GM18507 (cell line): ENCODE results near the gene CLGN.

Source experiments
- DNase-seq: peaks from one replicate; pipeline ENCODE4 v3.0.0; 2011; ENCODE audit warnings: low read depth; ENCODE audit not compliant: insufficient read length; ENCODE audit errors: extremely low spot score
- FAIRE-seq: peaks from 2 replicates; lab custom pipeline; 2011; peaks lifted over from hg19 to GRCh38; lab: Jason Lieb, UNC

The CLGN gene

DNA sequence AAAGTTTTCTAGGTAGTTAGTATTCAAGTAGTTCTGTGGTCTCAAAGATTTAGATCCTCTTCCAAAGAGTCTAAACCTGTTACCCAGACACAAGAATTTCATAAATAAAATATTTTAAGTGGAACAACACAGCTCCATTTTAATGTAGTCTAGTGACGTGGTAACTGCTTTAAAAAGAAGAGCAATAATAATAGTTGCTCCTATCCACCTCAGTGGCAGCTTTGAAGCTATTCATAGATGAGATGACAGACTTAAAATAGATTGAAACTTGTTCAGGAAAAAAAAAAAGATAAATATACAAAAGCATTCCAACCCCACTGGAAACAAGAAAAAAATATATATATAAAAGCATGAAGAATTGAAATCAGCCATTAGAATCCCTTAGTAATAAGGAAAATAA is 39.4 kb downstream of the CLGN start:
- no peak for FAIRE-seq
- DNase-seq, result no peak

DNA sequence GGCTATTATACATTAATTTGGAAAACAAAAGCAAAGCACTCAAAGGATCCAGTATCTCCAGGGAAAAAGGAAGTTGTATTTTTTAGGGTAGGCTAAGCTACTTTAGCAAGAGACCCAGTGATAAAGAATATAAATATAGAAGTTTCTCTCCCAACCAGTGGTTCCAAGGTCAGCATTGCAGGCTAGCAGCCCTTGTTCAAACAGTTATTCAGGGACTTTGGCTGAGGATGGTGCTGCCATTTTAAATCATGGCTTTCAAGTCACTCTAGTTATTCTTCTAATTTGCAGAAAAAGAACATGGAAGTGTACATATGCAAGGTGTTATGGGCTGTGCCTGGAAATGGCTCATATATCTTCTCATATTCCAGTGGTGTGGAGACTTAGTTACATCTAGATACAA is 44.7 kb downstream of the CLGN start:
- DNase-seq, result no peak
- no peak for FAIRE-seq

DNA sequence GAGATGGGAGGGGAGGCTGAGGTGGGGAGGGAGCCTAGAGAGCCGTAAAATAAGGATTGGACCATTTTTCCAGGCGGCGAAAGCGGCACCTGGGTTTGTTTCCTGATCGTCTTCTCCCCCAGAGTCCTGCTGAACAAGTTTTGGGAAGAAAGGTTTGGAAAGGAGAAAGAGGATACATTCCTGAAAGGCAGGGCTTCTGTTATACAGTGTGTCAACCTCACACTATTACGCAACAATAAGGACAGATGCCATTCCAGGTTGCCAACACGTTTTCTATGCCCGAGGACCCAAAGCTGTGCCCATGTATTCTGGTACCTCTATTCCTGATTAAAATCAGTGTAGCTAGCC is 53.3 kb downstream of the CLGN start:
- DNase-seq (no peak), FAIRE-seq (no peak)

DNA sequence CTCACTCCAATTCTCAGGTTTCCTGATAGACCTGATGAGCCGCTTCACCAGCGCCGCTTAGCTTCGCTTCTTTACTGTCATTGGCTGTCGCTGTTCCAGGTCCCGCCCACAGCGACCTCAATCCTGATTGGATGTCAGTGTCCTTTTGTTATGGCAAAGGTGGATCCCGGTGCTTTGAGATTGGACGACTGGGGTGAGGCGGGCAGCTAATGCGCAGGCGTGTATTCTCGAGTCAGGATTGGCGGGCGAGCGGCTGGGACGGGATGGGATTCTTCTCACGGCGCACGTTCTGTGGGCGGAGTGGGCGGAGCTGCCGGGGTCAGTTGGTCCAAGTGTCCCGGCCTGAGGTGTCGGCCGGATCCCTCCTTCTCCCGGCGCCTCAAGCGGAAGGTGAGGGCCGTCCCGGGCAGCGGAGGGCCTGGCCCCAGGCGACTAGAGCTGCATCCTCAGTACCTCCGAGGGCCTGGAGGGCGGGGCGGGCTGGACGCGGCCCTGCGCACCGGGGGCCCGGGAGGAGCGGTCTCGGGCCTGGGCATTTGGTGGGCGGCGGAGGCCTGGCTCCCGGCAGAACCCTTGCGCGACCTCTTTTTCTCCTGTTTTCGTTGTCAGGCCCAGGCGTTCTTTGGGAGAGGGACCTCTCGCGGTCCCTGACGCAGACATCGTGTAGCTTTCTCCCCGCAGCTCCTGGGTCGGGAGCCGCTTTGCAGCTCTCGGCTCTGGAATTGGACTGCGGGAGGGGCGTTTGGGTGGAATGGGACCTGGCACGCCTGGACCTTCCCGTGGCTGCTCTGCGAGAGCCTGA is 53.9 kb downstream of the CLGN start, which contains the start of gene SCOC:
TSS of gene SCOC (plus strand) at position 319 of the 802 bp plus-strand sequence. CDS start 5,525 bp downstream, outside the sequence.
- FAIRE-seq (peak; percentile 100), DNase-seq (peak; percentile 94)

DNA sequence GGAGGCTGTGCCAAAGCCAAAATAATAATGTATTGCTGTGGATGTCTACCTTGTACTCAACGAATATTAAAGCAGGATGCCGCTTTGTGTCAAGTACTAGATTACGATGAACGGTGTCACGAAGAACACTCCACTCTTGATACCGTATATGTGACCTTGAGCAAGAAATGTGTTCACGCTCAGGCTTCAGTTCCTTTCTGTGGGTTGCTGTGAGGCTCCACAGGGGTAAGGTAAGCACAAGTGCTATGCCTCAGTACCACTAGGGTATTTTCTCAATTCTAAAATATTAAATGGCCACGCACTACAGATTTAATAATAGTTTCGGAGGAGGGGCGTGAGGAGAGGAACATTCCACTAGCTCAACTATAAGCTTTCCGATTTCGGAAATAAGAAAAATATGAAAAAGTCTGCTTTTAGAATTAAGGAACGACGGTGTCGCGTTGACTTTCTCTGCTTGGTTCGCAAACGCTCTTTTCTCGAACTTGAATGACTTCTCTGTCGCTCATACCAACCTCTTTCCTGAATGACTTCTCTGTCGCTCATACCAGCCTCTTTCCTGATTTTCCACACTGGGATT is 54.6 kb downstream of the CLGN start:
- FAIRE-seq, result no peak
- no peak for DNase-seq

DNA sequence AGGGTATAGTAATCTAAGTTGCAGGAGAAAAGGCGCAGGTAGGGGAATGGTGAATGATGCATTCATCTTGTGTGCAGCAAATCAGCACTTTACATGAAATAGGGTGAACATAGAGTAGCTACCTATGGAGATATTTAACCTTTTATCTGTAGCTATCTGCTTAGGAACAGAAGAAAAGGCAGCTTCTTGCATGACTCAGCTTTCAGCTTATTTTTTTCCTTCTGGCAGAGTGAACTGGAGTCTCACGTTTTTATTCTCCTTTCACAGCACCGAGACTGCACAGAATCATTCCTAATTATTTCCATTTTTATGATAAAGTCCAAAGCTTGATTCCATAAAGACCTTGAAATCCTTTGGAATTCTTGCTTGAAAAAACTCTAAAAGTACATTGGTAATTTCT is 58.8 kb downstream of the CLGN start:
- no peak for DNase-seq
- FAIRE-seq, result no peak

DNA sequence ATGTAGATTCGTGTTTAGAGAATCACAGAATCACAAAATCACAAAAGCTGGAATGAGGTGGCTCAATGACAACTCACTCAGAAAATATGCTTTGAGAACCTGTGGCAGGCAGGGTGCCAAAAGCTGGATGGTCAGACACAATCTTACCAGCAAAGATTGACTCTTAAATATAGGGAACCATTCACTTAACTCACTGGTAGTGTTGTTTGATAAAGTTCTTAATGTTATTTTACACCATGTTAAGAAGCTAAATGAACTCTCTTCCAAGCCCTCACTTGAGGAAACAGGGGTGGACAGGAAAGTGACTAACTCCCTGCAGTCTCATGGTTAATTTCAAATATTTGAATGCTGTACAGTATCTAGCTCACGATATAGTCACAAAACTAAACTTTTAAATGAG is 59.7 kb downstream of the CLGN start:
- FAIRE-seq, result no peak
- DNase-seq, result no peak

DNA sequence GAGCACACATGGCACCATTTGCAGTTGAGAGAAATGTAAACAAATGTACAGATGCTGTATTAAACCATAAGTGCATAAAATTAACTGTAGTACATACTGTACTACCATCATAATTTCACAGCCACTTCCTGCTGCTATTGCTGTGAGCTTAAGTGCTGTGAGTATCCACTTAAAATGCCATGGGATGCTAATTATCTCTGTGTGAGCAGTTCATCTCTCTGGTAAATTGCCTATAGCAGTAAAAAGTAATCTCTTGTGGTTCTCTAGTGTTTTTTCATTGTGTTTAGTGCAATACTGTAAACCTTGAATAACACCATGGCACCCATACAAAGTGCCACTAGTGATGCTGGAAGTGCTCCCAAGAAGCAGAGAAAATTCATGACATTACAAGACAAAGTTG is 63.9 kb downstream of the CLGN start:
- no peak for DNase-seq
- FAIRE-seq, result no peak

DNA sequence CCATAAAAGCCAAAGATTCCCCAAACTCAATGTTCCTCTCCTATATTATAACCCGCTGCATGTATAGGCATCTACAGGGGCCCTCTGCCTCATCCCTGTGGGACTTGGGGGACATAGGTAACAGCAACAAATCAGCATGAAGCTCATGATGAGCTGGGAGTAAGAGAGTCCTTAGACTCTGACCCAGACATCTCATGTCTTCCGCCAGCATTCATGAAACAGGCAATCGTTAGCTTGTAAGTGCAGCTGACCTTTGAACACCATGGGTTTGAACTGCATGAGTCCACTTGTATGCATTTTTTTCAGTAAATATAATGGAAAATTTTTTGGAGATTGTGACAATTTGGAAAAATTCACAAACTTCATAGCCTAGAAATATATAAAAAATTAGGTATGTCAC is 64.4 kb downstream of the CLGN start:
- DNase-seq (no peak), FAIRE-seq (no peak)

DNA sequence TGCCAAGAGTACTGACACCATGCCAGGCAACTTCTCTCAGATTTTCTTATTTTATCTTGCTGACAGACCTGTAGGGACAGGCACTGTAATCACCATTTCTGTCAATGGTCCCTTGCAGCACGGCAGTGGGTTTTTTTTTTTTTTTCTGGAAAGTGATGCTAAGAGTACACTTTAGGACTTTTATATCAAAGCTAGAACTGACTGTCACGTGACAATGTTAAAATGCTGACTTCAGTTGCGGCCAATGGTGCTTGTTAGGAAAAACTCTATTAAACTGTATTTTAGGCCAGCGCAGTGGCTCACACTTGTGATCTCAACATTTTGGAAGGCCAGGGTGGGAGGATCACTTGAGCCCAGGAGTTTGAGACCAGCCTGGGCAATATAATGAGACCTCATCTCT is 66.3 kb downstream of the CLGN start:
- no peak for DNase-seq
- no peak for FAIRE-seq

DNA sequence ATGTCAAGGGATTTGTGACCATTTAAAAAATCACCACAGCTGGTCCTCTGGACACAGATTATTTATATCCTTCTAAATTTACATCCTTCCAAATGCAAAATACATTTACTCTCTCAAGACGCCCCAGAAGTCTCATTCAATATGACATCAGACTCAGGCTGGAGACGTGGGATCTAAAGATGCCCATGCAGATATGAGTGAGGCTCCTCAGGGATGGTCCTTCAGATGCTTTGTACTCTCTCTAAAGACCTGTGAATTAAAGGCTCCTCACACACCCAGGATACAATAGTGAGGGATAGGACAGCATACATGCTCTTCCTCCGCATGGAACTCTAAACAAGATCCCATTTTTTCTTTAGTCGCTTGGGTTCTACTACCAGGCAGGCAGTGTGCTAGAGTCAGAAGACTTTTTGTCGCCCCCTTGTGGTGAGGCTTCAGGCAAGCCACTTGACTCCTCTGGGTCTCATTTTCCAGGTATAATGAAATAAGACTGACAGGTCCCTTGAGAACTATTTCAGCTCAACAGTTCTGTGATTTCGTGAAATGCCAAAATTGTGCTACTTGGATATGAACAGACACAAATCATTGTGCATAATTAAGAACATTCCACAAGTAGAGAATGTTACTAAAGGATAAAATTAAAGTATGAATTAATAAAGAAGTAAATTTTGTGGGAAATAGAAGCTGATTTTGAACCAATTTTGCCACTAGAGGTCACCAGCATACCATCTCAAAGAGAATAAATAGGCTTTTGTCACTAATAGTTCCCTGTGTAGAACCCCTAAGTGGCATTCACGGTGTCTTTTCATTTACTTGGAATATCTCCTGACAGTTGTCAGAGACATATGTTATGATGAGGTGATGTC is 67.7 kb downstream of the CLGN start:
- FAIRE-seq (peak; percentile 83), DNase-seq (no peak)

DNA sequence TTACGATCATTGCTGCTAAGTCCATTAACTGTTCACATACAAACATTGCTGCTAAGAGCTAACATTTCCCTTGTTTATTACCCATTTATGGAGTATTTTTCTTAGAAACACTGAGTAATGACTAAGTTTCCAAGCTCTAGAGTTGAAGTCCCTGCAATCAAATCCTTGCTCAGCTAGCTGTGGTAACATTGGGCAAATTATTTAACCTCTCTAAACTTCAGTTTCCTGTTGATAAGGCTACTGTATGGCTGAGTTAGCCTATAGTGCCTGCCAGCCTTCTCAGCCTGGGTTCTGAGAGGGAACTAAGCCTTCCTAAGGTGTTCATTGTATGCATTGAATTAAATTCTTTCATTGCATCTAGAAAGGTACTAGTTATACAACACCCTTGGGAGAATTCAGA is 69.2 kb downstream of the CLGN start:
- FAIRE-seq, result no peak
- DNase-seq, result no peak

DNA sequence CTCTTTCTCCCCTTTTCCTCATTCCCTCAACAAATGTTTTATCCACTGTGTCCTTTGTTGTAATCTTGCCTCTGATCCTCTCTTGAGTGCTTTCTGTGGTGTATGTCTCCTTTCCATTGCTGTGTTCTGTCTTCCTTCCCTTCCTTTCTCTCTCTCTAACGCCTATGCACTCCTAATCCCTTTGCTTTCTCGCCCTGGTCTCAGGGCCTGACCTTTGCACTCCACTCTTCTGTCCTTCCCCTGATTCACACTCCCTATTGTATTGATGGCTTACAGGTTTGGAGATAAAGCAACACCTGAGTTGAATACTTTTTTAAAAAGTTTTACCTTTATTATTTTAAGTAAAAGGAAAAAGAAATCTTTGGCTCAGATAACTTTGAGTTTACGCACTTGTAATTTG is 69.6 kb downstream of the CLGN start:
- FAIRE-seq (peak; percentile 21), DNase-seq (no peak)

DNA sequence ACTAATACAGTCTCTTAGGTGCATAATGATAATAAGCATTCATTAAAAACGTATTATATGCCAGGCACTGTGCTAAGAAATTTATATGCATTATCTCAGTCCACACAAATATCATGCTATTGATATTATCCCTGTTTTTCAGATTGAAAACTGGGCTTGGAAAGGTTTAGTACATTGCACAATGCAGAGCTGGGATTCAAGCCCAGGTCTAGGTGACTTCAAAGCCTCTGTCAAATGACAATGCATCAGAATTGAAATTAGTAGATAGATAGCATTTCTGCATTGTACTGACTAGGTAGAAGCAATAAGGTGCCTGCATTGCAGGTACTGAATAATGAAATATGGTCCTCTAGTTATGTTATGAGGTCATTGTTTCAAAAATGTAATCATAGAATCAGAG is 72.2 kb downstream of the CLGN start:
- DNase-seq (no peak), FAIRE-seq (no peak)

DNA sequence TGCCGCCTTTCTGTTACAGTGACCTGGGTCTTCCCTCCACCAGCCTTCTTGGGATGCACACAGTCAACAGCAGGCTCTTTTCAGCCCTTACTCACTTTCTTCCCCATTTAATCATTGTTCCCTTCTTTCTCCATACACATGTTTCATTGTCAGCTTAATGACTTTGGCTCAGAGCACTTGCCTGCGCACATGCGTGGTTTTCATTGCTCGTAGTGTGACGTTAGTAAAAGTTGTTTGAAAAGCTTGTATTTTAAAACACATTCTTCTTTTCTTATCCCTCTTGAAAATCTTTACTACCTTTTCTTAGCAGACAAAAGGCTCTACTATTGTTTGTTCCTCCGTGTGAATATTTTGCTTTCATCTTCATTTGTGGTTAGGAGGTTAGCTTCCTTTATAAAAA is 73.7 kb downstream of the CLGN start:
- no peak for FAIRE-seq
- DNase-seq, result no peak

DNA sequence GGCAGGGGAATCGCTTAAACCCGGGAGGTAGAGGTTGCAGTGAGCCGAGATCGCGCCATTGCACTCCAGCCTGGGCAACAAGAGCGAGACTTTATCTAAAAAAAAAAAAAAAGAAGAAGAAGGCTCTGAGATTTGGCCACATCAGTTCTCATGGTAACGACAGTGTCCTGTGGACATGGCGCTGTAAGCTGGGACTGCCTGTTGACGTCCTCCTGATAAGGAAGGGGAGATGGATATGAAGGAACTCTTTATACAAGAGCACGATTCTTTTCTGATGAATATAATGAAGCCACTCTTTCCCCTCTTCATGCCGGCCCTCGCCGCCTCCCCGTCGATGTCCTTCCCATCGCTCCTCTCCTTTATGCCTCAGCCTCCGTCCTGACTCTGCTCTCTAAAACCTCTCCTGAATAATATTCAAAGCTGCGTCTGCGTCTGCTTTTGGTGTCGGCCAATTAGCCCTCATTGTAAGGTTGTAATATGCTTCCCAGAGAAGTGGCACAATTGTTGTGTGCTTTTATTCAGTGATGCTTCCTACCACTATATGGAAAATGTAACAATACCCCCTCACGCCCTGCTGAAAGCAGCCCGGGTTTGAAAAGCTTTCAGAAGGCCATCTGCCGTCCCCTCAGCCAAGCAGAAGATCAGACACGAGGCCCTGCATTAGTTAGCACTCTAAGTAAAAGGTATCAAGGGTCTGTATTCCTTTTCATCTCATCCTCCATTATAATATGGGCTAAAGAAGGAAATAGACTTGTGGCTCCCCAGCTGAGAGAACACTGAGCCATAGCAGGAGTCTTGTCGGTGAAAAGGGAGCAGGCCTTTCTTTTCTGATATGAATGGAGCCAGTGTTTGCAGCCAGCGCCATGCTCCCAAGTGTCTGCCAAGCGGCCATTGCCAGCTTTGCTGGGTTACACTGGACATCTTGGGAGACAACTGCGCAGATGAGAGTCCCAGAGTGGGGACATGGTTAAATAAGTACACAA is 76.1 kb downstream of the CLGN start:
- DNase-seq (no peak), FAIRE-seq (no peak)

DNA sequence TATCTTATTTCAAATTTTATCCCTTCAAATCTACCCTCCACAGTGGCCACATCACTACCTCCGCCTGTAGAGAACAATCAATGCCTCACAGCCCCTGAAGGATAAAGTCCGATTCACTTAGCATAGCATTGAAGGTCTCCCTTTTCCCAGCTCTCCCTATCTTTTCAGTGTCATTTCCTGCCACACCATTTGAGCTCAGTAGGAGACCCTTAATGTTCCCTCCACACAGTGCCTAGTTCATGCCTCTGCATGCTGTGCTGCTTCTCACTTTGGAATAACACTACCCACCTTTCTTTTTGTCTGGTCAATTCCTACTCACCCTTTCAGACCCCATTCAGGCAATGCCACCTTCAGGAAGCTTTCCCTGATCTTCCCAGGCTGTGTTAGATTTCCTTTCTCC is 77.6 kb downstream of the CLGN start:
- FAIRE-seq (no peak), DNase-seq (no peak)

DNA sequence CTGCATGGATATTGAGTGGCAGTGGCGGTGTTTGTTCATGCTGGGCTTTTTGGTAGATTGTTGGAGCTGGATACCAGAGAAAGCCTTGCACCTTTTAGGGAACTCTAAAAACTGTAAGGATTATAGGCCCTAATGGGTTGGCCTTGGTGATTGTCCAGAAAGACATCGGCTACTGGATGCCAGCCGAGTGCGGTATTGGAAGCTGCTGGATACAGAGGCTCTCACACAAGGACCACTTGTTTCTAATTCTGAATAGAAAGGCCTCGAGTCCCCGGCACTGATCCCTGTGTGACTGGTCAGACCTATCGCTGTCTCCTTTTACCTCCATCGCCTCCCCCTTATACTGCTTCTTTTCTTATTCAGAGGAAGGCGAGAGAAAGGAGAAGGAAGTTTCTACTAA is 81.3 kb downstream of the CLGN start:
- FAIRE-seq (no peak), DNase-seq (no peak)

DNA sequence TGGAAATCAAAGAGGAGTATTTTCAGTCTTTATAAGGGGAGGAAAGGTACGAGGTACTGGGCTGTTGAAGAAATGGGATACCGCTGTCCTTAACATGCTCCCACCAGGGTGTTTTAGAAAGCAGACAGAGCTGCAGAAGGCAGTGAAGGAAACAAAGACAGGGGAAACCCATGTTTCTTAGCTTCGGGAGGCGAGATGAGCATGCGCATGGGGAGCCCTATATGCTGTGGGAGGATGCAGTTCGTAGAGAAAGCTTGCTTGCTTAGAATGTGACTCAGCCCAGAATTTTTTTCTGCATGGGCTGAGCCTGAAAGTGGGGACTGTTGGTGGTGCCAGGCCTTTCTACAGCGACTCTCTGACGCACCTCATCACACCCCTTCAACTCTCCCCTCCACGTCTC is 82.8 kb downstream of the CLGN start:
- FAIRE-seq (no peak), DNase-seq (no peak)
